Lower leg skin (tissue), 4 donors: ENCODE results near the gene RXRA. TPM values are rescaled to one million over a fixed set of nuclear protein-coding genes. Genes with fewer than 3 reads are reported as not detected.

Source experiments
- DNase-seq, 2 donors: peaks; one replicate each; pipeline ENCODE4 v3.0.0-alpha.2; 2019; ENCODE audit warnings: low spot score in 2 of 2
- H3K4me3 ChIP-seq: fragments of 200-600 bp; sonication (generic); 2 replicates; pipeline ENCODE4 v1.5.1; 2017; ENCODE audit warnings: mild to moderate bottlenecking, low read depth; ENCODE audit not compliant: poor library complexity, severe bottlenecking
- POLR2A ChIP-seq, 2 donors: fragments of 450-650 bp; IDR thresholded peaks; one replicate each; pipeline ENCODE4 v1.6.1; 2016 to 2017; ENCODE audit warnings: antibody characterized with exemption in 2 of 2, mild to moderate bottlenecking in 1 of 2, moderate library complexity in 1 of 2
- WGBS, 2 donors: methylation state at CpG; one replicate each; pipeline ENCODE4 v1.1.5; 2018; 5-methylcytosine and 5-hydroxymethylcytosine counted together
- intact Hi-C: fragments of 100-400 bp; cut with DNase I; formaldehyde crosslinking; loops from one replicate; pipeline ENCODE4 v1.15.0; 2023; ENCODE audit warnings: low total_unique reads
- total RNA-seq, 4 donors: library from RNA; depleted of rRNA; stranded (reverse); fragments of >200 nt; gene quantifications; one replicate each; pipeline ENCODE4 v1.1.0, GENCODE V29; 2016
- TF ChIP-seq, protein P1 (sequence below), 3 donors: fragments of 450-650 bp; IDR thresholded peaks; one replicate each; pipeline ENCODE4 v1.5.1; 2016; ENCODE audit warnings: antibody characterized with exemption in 3 of 3, mild to moderate bottlenecking in 3 of 3, moderate library complexity in 2 of 3

The RXRA gene
- total RNA-seq, 4 donors from 2014 or later, result 143 to 242 (median 166) TPM

DNA sequence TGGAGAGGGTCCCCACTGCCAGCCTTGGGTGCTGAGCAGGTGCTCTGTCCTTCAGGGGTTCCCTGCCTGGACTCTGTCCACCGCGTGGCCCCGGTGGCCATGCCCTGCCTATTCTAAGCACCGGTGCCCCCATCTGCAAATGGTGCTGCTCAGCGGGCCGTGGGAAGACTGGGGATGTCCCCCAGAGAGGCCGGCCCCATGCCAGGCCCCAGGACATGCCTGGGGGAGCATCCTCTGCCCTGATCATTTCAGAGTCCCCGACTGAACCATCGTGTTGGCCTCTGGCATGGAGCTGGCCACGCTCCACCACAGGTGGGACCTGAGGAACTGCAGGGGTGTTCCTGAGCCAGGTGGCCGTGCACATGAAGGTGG is 64.7 kb downstream of the RXRA start:
- no peak for DNase-seq
- 60 to 73% methylated on average over 11 of the region's 11 CpGs for WGBS, 2 donors
- intact Hi-C loops, result loop anchor here (10.0 kb wide), 1 partner anchor 56 kb away; no protein-coding TSS in a partner anchor
- no peak overlapping the region for H3K4me3 ChIP-seq
- TF ChIP-seq POLR2A (IDR thresholded peaks at IDR 0.05), result no peak
- TF ChIP-seq, protein P1, sequence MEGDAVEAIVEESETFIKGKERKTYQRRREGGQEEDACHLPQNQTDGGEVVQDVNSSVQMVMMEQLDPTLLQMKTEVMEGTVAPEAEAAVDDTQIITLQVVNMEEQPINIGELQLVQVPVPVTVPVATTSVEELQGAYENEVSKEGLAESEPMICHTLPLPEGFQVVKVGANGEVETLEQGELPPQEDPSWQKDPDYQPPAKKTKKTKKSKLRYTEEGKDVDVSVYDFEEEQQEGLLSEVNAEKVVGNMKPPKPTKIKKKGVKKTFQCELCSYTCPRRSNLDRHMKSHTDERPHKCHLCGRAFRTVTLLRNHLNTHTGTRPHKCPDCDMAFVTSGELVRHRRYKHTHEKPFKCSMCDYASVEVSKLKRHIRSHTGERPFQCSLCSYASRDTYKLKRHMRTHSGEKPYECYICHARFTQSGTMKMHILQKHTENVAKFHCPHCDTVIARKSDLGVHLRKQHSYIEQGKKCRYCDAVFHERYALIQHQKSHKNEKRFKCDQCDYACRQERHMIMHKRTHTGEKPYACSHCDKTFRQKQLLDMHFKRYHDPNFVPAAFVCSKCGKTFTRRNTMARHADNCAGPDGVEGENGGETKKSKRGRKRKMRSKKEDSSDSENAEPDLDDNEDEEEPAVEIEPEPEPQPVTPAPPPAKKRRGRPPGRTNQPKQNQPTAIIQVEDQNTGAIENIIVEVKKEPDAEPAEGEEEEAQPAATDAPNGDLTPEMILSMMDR (IDR thresholded peaks at IDR 0.05), result no peak

DNA sequence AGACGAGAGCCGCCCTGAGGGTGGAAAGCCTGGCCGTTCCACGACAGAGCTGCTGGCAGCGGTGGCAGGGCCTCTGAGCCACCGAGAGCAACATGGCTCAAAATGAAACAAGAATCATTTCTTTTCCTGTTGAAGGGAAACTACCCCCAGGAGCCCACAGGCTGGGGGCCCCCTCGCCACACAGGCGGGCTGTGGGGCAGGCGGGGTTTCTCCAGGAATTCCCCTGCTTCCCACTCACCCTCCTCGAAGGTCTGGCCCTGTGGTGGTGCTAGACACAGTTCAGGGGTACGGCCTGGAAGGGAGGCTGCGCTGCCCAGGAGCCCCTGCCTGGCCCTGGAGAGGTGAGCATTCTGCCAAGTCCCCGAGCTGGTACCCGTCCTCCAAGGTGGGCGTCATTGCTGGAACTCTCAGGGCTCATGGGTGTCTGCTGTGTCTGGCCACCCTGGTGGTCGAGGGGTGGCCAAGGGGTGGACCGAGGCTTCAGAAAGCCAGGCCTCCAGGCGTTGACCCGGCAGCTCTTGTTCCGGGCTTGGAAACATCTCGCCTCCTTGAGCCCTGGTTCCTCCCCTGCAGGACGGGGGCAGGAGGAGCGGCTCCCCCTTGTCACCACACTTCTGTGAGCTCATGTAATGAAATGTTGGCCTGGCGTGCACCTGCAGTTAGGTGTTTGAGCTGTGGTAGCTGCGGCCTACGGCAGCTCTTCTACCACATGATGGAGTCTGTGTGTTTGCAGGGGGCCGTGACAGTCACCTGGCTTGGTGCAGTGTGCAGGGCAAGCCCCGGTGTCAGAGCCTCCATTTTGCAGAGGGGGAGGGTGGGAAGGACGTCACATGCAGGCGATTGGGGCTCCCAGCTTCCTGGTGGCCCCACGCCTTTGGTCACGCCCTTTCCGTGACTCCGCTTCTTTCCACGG is 65.3 kb downstream of the RXRA start:
- DNase-seq, result no peak
- WGBS, 2 donors, result 45 to 52% methylated on average over 23 to 31 of the region's 35 CpGs
- TF ChIP-seq, protein P1 (IDR thresholded peaks at IDR 0.05), result no peak
- no peak for TF ChIP-seq POLR2A (IDR thresholded peaks at IDR 0.05)
- intact Hi-C loops, result loop anchor here (10.0 kb wide), 1 partner anchor 57 kb away; no protein-coding TSS in a partner anchor
- no peak overlapping the region for H3K4me3 ChIP-seq

DNA sequence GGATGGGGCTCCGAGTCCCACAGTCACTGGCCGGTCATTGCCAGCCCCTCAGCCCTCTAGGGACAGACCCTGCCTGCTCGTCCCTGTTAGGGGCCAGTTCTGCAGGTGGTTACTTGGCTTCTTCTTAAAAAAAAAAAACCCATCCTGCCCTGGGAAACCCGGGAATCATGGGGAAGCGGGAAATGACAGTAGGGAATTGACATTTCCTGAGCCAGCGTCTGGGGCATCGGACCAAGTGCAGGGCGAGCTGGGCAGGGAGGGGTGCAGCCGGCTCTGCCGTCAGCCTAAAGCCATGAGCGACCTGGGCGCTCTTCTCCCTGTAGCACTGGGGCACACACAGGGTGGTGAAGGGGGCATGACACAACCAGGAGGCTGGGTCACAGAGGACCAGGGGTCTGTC is 66.6 kb downstream of the RXRA start:
- no peak overlapping the region for H3K4me3 ChIP-seq
- intact Hi-C loops, result loop anchor here (10.0 kb wide), 1 partner anchor 58 kb away; no protein-coding TSS in a partner anchor
- TF ChIP-seq, protein P1 (IDR thresholded peaks at IDR 0.05), result no peak
- TF ChIP-seq POLR2A (IDR thresholded peaks at IDR 0.05), result no peak
- no peak for DNase-seq
- 49 to 66% methylated on average over 12 of the region's 12 CpGs for WGBS, 2 donors

DNA sequence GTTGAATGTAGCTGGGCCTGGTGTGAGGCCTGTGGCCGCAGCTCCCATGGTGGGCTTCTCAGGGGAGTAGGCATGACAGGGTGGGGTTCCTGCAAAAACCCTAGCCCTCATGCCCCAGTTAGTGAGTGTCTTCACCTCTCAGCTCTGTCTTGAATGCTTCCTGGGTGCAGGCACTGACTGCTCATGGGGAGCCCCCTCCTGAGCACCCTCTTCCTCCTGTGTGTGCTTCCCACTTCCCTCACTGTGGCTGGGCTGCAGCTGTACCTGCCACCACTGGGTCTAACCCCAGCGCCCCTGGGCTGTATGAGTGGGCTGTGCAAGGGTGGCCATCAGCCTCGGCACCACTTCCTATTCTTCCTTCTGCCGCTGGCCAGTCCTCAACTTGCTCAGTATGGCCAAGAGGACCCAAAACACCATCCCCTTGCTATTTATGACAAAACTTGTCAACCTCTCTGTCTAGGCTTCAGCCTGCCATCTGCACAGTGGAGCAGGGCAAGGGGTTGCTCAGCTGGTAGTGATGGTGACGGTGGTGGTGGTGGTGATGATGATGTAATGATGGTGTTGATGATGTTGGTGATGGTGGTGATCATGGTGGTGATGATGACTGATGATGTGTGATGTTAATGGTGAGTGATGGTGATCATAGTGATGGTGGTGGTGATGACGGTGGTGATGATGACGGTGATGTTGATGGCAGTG is 67.5 kb downstream of the RXRA start:
- WGBS, 2 donors, result 93 to 99% methylated on average over 7 of the region's 7 CpGs
- intact Hi-C loops, result loop anchor here (10.0 kb wide), 1 partner anchor 59 kb away; no protein-coding TSS in a partner anchor
- no peak for DNase-seq
- TF ChIP-seq, protein P1 (IDR thresholded peaks at IDR 0.05), result no peak
- TF ChIP-seq POLR2A (IDR thresholded peaks at IDR 0.05), result no peak
- no peak overlapping the region for H3K4me3 ChIP-seq

DNA sequence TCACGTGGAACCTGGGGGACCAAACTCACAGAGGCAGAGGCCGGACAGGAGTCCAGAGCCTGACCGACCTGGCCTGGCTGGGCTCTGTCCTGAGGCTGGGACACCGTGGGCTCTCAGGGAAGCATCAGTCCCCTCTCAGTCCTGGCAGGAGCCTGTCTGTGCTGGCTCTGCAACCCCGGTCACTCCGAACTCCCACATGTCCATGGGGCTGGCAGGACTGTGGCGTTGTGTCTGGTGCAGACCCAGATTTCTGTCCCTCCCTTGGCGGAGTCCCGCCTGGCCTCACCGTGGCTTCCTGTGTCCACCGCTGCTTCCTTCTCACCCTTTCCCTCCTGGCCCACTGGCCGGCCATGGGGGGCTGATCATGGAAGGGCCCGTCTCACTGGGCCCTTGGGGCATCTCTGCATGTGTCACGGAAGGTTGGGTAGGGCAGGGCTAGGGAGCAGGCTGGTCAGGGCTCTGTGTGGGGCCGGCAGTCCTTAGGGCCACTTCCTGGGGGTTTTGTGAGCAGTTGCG is 68.8 kb downstream of the RXRA start:
- DNase-seq, result no peak
- WGBS, 2 donors, result 69 to 74% methylated on average over 11 to 16 of the region's 16 CpGs

More for the DNA sequence above, 68.8 kb downstream of the RXRA start:
- intact Hi-C loops, result loop anchor here (10.0 kb wide), 1 partner anchor 60 kb away; no protein-coding TSS in a partner anchor
- no peak overlapping the region for H3K4me3 ChIP-seq
- TF ChIP-seq, protein P1 (IDR thresholded peaks at IDR 0.05), result no peak
- TF ChIP-seq POLR2A (IDR thresholded peaks at IDR 0.05), result no peak
